IMR-90 (cell line): ENCODE data around the gene ADAM15. TPM values are rescaled to one million over a fixed set of nuclear protein-coding genes. Genes with fewer than 3 reads are reported as not detected.

ENCODE experiments used
- ATAC-seq: fragments of 200-7000 bp; cut with Tn5 transposase; 2 replicates; pipeline ENCODE4 v1.9.1; 2020; ENCODE audit warnings: low read depth, mild to moderate bottlenecking, moderate library complexity
- BruUV-seq: library from RNA; stranded (reverse); fragments of 400-500 nt; replicated peaks from 2 replicates; lab custom pipeline; 2021; lab: Mats Ljungman, UMichigan
- CTCF ChIA-PET: fragments of 300-600 bp; formaldehyde crosslinking; extraction: SDS; loops from one replicate; lab custom pipeline; 2021; ENCODE audit warnings: antibody characterized with exemption; lab: Yijun Ruan, JAX
- POLR2A ChIA-PET: fragments of 300-600 bp; sonication (Branson Sonifier 250); formaldehyde crosslinking; loops from one replicate; lab custom pipeline; 2022; ENCODE audit warnings: antibody characterized with exemption; ENCODE audit not compliant: unreplicated experiment; lab: Charles Lee
- DNase-seq: peaks from one replicate; pipeline ENCODE4 v3.0.0; 2013
- H2AFZ ChIP-seq: replicated peaks from 2 replicates; pipeline ENCODE3; 2013; ENCODE audit warnings: low read length, mild to moderate bottlenecking; ENCODE audit not compliant: poor library complexity
- H2AK5ac ChIP-seq: 2 replicates; pipeline ENCODE4 v1.6.1; 2013; ENCODE audit warnings: low read depth, low read length, inconsistent platforms
- H2AK9ac ChIP-seq: replicated peaks from 2 replicates; pipeline ENCODE3; 2013; ENCODE audit warnings: mild to moderate bottlenecking, low read depth, low read length, moderate library complexity; ENCODE audit not compliant: poor library complexity
- H2BK120ac ChIP-seq: 2 replicates; pipeline ENCODE4 v1.6.1; 2013; ENCODE audit warnings: low read depth, low read length, inconsistent platforms
- H2BK15ac ChIP-seq: 3 replicates; pipeline ENCODE4 v1.6.1; 2013; ENCODE audit warnings: low read depth, low read length, inconsistent platforms
- H2BK20ac ChIP-seq: 2 replicates; pipeline ENCODE4 v1.6.1; 2013; ENCODE audit warnings: low read depth, mild to moderate bottlenecking, inconsistent platforms, low read length, moderate library complexity
- H2BK5ac ChIP-seq: 2 replicates; pipeline ENCODE4 v1.6.1; 2013; ENCODE audit warnings: mild to moderate bottlenecking, low read depth, low read length, inconsistent platforms; ENCODE audit not compliant: poor library complexity, severe bottlenecking
- H3K14ac ChIP-seq: replicated peaks from 2 replicates; pipeline ENCODE4 v1.6.1; 2013; ENCODE audit warnings: low read depth, low read length, inconsistent platforms
- H3K18ac ChIP-seq: 2 replicates; pipeline ENCODE4 v1.6.1; 2013; ENCODE audit warnings: low read depth, low read length, control low read depth
- H3K23ac ChIP-seq: 2 replicates; pipeline ENCODE4 v1.6.1; 2013; ENCODE audit warnings: low read depth, low read length, inconsistent platforms
- H3K27ac ChIP-seq: 2 replicates; pipeline ENCODE4 v1.5.1; 2013; ENCODE audit warnings: mild to moderate bottlenecking, control low read depth, low read length; ENCODE audit not compliant: insufficient read depth
- H3K27me3 ChIP-seq: 2 replicates; pipeline ENCODE4 v1.6.1; 2013; ENCODE audit warnings: low read length; ENCODE audit not compliant: control insufficient read depth, insufficient read depth
- H3K36me3 ChIP-seq: 2 replicates; pipeline ENCODE4 v1.6.1; 2013; ENCODE audit warnings: low read length, mixed read lengths; ENCODE audit not compliant: control insufficient read depth, insufficient read depth
- H3K4ac ChIP-seq: 2 replicates; pipeline ENCODE4 v1.6.1; 2013; ENCODE audit warnings: low read depth, low read length, inconsistent platforms
- H3K4me1 ChIP-seq: 2 replicates; pipeline ENCODE4 v1.6.1; 2013; ENCODE audit warnings: low read length, mixed read lengths; ENCODE audit not compliant: control insufficient read depth, insufficient read depth
- H3K4me2 ChIP-seq: 2 replicates; pipeline ENCODE4 v1.6.1; 2013; ENCODE audit warnings: low read depth, mild to moderate bottlenecking, control low read depth, low read length, moderate library complexity
- H3K4me3 ChIP-seq: 2 replicates; pipeline ENCODE4 v1.5.1; 2013; ENCODE audit warnings: low read depth, mild to moderate bottlenecking, control low read depth, low read length, moderate library complexity; ENCODE audit not compliant: insufficient read depth
- H3K56ac ChIP-seq: 2 replicates; pipeline ENCODE4 v1.6.1; 2013; ENCODE audit warnings: low read length, inconsistent platforms; ENCODE audit not compliant: insufficient read depth; ENCODE audit errors: extremely low read depth
- H3K79me1 ChIP-seq, 2 experiments: 2 replicates each; pipeline ENCODE4 v1.6.1; 2013; ENCODE audit warnings: low read length in 2 of 2, inconsistent platforms in 1 of 2, low read depth in 1 of 2
- H3K9ac ChIP-seq: 2 replicates; pipeline ENCODE4 v1.6.1; 2013; ENCODE audit warnings: low read depth, low read length, control low read depth
- H3K9me1 ChIP-seq: 2 replicates; pipeline ENCODE4 v1.6.1; 2013; ENCODE audit warnings: low read length, inconsistent platforms; ENCODE audit not compliant: insufficient read depth
- H3K9me3 ChIP-seq: 2 replicates; pipeline ENCODE4 v1.6.1; 2013; ENCODE audit warnings: low read length; ENCODE audit not compliant: control insufficient read depth, insufficient read depth
- H4K20me1 ChIP-seq: 2 replicates; pipeline ENCODE4 v1.6.1; 2013; ENCODE audit warnings: low read length, inconsistent platforms; ENCODE audit not compliant: insufficient read depth
- H4K5ac ChIP-seq: 2 replicates; pipeline ENCODE4 v1.6.1; 2013; ENCODE audit warnings: mild to moderate bottlenecking, low read depth, low read length, control low read depth
- H4K8ac ChIP-seq, 2 experiments: 2 replicates each; pipeline ENCODE4 v1.6.1; 2013; ENCODE audit warnings: low read depth in 2 of 2, low read length in 2 of 2, control low read depth in 1 of 2, inconsistent platforms in 1 of 2
- H4K91ac ChIP-seq: 2 replicates; pipeline ENCODE4 v1.6.1; 2013; ENCODE audit warnings: low read depth, low read length, inconsistent platforms; ENCODE audit not compliant: insufficient read depth
- BHLHE40 ChIP-seq: fragments of 150-350 bp; IDR thresholded peaks from 2 replicates; pipeline ENCODE4 v1.6.1; 2016; ENCODE audit warnings: mild to moderate bottlenecking, low read depth, low read length
- CEBPB ChIP-seq: IDR thresholded peaks from 2 replicates; pipeline ENCODE4 v1.6.1; 2012; ENCODE audit warnings: low read depth, low read length, improper control_type of control experiment
- CHD1 ChIP-seq: IDR thresholded peaks from 2 replicates; pipeline ENCODE4 v1.6.1; 2012; ENCODE audit warnings: low read depth, low read length, improper control_type of control experiment
- CTCF ChIP-seq: conservative IDR thresholded peaks from 2 replicates; pipeline ENCODE4 v1.5.1; 2012; ENCODE audit warnings: mild to moderate bottlenecking, low read depth, low read length, improper control_type of control experiment
- FOS ChIP-seq: fragments of 150-350 bp; IDR thresholded peaks from 2 replicates; pipeline ENCODE4 v1.6.1; 2016; ENCODE audit warnings: low read depth, low read length
- MAFK ChIP-seq: IDR thresholded peaks from 2 replicates; pipeline ENCODE4 v1.6.1; 2012; ENCODE audit warnings: low read depth, low read length, improper control_type of control experiment
- MAZ ChIP-seq: IDR thresholded peaks from 2 replicates; pipeline ENCODE4 v1.6.1; 2012; ENCODE audit warnings: low read depth, mild to moderate bottlenecking, low read length, improper control_type of control experiment, moderate library complexity, borderline replicate concordance
- MXI1 ChIP-seq: IDR thresholded peaks from 2 replicates; pipeline ENCODE4 v1.6.1; 2012; ENCODE audit warnings: low read depth, mild to moderate bottlenecking, low read length, moderate library complexity, borderline replicate concordance
- NFE2L2 ChIP-seq: fragments of 150-350 bp; IDR thresholded peaks from 2 replicates; pipeline ENCODE4 v1.6.1; 2016; ENCODE audit warnings: low read depth, mild to moderate bottlenecking, low read length
- POLR2A ChIP-seq: IDR thresholded peaks from 2 replicates; pipeline ENCODE4 v1.6.1; 2012; ENCODE audit warnings: mild to moderate bottlenecking, low read depth, low read length
- RAD21 ChIP-seq: IDR thresholded peaks from 2 replicates; pipeline ENCODE4 v1.6.1; 2012; ENCODE audit warnings: low read length, improper control_type of control experiment
- RCOR1 ChIP-seq: IDR thresholded peaks from 2 replicates; pipeline ENCODE4 v1.6.1; 2012; ENCODE audit warnings: mild to moderate bottlenecking, low read length, improper control_type of control experiment; ENCODE audit not compliant: insufficient replicate concordance
- RFX5 ChIP-seq: IDR thresholded peaks from 2 replicates; pipeline ENCODE4 v1.8.0; 2012; ENCODE audit warnings: low read depth, mild to moderate bottlenecking, low read length, moderate library complexity
- WGBS, 2 experiments: methylation state at CpG; one replicate each; pipeline versions ENCODE4 v1.1.5 to v1.1.7; 2013; ENCODE audit warnings: missing lambda C conversion rate in 2 of 2; ENCODE audit not compliant: insufficient read length in 1 of 2; ENCODE audit errors: extremely low coverage in 2 of 2; 5-methylcytosine and 5-hydroxymethylcytosine counted together
- dilution Hi-C: fragments of 300-500 bp; cut with HindIII; formaldehyde crosslinking; loops from one replicate; pipeline ENCODE4 v1.14.3; 2018; ENCODE audit warnings: low sequenced_read_pairs; ENCODE audit not compliant: unreplicated experiment
- in situ Hi-C: fragments of 300-500 bp; cut with MboI; formaldehyde crosslinking; loops from 3 replicates; pipeline ENCODE4 v1.14.3; 2019; ENCODE audit warnings: low sequenced_read_pairs, inconsistent platforms, mixed read lengths
- intact Hi-C: fragments of 100-400 bp; cut with micrococcal nuclease; formaldehyde crosslinking; loops from 2 replicates; pipeline ENCODE4 v1.10.0; 2022
- polyA plus RNA-seq, 3 experiments: library from polyadenylated mRNA; depleted of rRNA; stranded (reverse); fragments of >200 nt; gene quantifications; 2 replicates each; pipeline ENCODE4 v1.2.3, GENCODE V29; 2012; ENCODE audit warnings: low replicate concordance in 1 of 3
- total RNA-seq: library from RNA; depleted of rRNA; stranded (reverse); fragments of >200 nt; gene quantifications from 2 replicates; pipeline ENCODE4 v1.2.3, GENCODE V29; 2012
- TF ChIP-seq, protein P1 (sequence below): fragments of 150-350 bp; IDR thresholded peaks from 2 replicates; pipeline ENCODE4 v1.6.1; 2017; ENCODE audit warnings: mild to moderate bottlenecking, antibody characterized with exemption, low read length, low read depth

ADAM15 gene
- total and polyA plus RNA-seq, 2 of the 4 experiments (the other 2 are of a cell fraction): 25.6 to 52.4 TPM

- no peak for ATAC-seq
- H3K56ac ChIP-seq: no peak overlapping the region
- 100% methylated on average over 1 of the region's 2 CpGs; no CpG with 5 or more reads in 1 of the 2 experiments for WGBS, 2 experiments
Measured at GRCh38 chr1:155035936-155036335, 15.2 kb upstream of the ADAM15 start.

More at GRCh38 chr1:155035936-155036335, 15.2 kb upstream of the ADAM15 start:
- no peak for DNase-seq
- Histone ChIP-seq H3K36me3 (no peaks in the 10 kb centered on the region), H2BK20ac (no peak overlapping the region), H4K5ac (no peak overlapping the region), H4K91ac (no peak overlapping the region), H3K4me3 (no peak overlapping the region), H2AK9ac (no peak overlapping the region), H4K8ac (no peak overlapping the region), H3K27me3 (peaks cover 37% of the 10 kb centered on the region), H3K9ac (no peak overlapping the region), H3K23ac (no peak overlapping the region), H2BK15ac (no peak overlapping the region), H3K14ac (no peak overlapping the region), H2AFZ (no peak overlapping the region), H3K4me2 (no peak overlapping the region), H2BK120ac (no peak overlapping the region), H3K79me1 (no peaks in the 10 kb centered on the region), H3K4ac (no peak overlapping the region), H3K9me3 (no peaks in the 10 kb centered on the region), H4K20me1 (no peaks in the 10 kb centered on the region), H3K27ac (no peak overlapping the region), H2AK5ac (no peak overlapping the region), H3K9me1 (peaks cover 6% of the 10 kb centered on the region; the same call in 1 of the 2 replicates), H3K4me1 (peaks cover 1% of the 10 kb centered on the region; the same call in 1 of the 2 replicates), H2BK5ac (no peak overlapping the region), H3K18ac (no peak overlapping the region)
- BruUV-seq: no TSS peak
- in situ Hi-C loops: no loop called here
- POLR2A ChIA-PET: no interaction called here
- TF ChIP-seq RFX5 (no peak), BHLHE40 (no peak), CTCF (no peak), POLR2A (no peak), RAD21 (no peak), NFE2L2 (no peak), MAZ (no peak), MAFK (no peak), RCOR1 (no peak), CHD1 (no peak), CEBPB (no peak), FOS (no peak), MXI1 (no peak)
- TF ChIP-seq, protein P1, sequence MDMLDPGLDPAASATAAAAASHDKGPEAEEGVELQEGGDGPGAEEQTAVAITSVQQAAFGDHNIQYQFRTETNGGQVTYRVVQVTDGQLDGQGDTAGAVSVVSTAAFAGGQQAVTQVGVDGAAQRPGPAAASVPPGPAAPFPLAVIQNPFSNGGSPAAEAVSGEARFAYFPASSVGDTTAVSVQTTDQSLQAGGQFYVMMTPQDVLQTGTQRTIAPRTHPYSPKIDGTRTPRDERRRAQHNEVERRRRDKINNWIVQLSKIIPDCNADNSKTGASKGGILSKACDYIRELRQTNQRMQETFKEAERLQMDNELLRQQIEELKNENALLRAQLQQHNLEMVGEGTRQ: no peak
- CTCF ChIA-PET: no interaction called here
- intact Hi-C loops: no loop called here
- dilution Hi-C loops: no loop called here
